C1 segment of cervical spinal cord (tissue), 14 donors: ENCODE measurements around the gene ACAA2.

ENCODE experiments used
- DNase-seq, 14 donors: peaks; one replicate each; lab custom pipeline; 2025; lab: John Stamatoyannopoulos, UW

The ACAA2 gene

GRCh38 chr18:49743117-49743567, 70.2 kb downstream of the ACAA2 start:
- DNase-seq, result no peak

DNA sequence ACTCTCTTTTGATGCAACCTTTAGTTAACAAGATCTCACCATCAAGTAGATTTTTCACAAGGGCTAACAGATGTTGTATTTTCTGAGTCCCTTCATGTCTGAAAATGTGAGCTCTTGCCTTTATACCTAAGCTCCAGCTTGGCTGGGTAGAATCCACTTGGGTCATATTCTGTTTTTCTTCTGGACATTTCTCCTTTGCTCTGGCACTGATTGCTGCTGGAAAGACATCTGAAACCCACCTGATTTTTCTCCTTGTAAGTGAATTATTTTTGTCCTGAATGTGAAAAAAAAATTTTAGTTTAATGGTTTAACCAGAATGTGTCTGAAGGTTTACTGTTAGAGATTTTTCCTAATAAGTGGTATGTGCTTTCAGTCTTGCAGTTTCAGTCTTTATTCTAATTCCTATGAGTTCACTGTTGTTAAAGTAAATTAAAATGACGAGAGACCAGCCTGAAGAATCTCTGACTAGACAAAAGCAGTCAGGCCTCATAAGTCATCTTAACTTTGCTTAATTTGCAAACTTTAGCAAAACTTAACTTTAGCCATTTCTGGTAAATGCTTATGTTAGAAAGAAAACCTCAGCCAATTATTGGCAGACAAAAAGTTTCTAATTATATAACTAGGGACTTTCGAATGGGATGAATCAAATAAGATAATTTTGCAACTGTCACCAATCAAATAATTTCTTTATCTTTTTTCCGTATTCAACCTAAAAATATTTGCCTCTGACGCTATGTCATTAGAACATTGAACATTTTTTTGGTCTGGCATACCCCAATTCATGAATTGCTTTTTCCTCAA, 70.8 kb downstream of the ACAA2 start:
- no peak for DNase-seq

DNA sequence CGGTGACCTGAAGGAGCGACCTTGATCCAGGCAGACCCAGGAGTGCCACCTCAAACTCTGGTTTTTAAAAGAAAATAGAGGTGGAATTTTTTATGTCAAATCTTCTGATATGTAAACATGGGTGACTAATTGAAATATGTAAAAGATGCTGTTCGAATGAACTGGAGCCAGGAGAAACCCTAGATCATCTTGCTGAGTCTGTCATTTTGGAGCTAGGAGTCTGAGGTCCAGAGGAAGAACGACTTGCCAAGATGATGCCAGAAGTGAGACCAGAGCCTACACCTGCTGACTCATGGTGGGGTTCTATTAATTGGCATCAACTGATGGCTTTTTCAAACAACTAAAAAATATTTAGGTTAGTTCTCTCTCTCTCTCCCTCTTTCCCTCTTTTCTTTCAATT, 74.1 kb downstream of the ACAA2 start:
- no peak for DNase-seq

- DNase-seq, result no peak
These were observed 74.6 kb downstream of the ACAA2 start for GRCh38 chr18:49738721-49739120.

GRCh38 chr18:49734836-49735235, 78.5 kb downstream of the ACAA2 start:
- peak in 1 of 14 donors; percentile 20 for DNase-seq

DNA sequence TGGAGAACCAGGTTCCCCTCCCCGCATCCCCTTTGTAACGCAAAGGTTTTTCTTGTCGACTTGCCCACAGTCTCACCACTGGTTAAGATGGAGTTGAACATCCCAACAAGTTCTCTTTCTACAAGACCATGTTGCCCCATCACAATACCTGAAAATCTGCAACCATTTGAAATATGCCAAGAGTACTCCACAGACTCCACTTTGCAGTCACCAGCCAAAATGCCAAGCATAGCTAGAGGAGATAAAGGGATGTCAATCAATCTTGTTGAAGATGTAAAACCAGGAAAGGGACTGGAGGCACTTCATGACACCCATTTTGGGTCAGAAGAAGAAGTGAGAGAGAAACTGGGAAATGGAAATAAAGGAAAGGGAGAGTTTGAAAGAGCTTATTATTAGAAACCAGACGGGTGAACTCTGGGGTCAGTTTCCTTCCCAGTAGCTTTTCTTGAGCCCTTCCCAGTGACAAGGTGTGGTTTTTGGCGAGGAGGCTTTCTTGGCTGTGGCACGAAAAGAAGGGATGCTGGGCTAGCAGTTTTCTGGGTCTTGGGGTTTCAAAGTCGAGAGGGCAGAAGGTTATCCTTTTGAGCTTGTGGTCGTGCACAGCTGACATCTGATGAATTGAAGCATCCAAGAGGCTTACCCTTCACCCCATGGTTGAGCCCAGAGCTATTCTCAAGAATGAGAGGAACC, 79.3 kb downstream of the ACAA2 start:
- DNase-seq, result peak in 2 of 14 donors; percentile 11 to 12

DNA sequence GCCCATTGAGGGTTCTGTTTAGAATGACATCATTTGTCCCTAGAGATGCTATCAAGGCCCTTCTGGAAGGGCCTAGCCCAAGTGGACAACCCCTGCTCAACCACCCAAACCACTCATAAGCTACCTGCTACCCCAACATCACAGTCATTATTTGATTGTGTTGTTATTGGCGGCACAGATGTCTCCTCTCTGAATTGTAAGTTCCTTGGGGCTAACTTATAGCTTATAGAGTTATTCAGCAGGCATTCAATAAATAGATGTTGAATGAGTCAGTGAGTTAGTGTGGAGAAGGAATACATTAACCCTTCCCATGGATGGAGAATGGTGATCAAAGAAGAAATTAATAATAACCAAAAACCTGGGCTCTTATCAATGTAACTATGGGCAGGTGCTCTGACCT, 80.0 kb downstream of the ACAA2 start:
- DNase-seq, result no peak
